NCI-H1436 (cell line): ENCODE data around the gene AP1S2.

Source experiments
- DNase-seq: peaks from one replicate; lab custom pipeline; 2025; lab: John Stamatoyannopoulos, UW

Gene AP1S2

DNA sequence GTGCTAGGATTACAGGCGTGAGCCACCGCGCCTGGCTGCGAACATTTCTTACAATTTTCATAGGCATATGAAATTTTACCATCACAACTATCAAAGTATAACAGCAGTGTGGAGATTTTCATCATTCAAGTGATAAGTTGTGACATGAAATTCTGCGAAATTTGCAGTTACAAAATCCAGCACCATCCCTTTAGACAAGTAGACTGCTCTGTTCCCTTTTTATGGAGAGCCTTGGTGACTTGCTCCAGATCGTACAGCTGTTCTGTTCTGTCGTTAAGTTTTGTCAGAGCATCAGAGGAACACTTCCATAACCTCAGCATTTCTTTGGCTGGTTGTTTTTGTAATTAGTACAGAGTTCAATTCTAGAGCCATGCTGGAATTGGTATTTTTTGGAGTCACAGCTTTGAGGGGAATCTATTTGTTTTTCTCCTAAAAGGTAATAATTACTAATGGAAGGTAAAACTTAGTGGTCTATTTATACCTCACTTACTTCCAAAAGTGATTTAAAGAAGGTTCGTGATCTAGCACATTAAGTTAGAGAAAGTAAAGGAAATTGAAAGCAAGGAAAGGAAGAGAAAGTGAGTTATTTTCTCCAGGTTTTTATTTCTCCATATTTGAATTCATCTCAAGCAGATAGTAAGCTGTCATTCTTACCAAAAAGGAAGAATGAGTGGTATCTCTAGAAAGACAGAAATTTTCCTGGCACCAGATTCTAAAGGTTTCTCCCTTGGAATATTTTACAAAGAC, 42.2 kb downstream of the AP1S2 start:
- no peak for DNase-seq

GRCh38 chrX:15808254-15808653, 46.4 kb downstream of the AP1S2 start:
- no peak for DNase-seq

DNA sequence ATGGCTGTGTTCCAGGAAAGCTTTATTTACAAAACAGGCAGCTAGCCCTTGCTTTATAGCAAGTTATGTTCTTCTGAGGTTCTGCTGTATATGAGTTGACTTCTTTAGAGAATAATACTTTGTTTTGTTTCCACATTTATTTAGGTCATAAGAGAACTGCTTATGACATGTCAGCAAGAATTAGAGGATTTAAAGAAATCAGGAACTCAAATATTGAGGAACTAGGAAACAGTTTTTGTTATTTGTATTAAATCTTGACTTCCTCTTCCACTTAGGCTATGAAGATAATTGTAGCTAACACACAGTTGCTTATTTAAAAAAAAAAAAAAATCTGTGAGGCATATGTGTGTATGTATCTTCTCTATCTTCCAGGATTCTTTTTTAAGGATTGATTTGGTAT, 50.0 kb downstream of the AP1S2 start:
- no peak for DNase-seq

DNA sequence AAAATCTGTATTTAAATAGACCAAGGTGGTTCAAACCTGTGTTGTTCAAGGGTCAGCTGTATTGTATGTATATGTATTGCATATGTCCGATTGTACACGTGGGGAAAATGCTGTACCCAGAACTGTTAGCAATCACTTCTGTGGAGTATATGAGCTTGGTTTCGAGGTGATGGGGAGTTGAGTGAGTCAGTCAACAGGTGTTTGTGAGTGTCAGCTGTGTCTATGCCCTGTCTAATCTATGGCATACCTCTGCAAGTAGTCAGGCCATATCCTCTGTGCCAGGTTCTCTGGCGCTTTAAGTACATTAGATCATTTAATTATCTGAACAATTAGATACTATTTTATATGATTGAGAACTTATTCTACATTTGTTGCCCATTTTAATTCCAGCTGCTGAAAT, 56.9 kb downstream of the AP1S2 start:
- DNase-seq, result no peak

GRCh38 chrX:15790769-15791290, 63.8 kb downstream of the AP1S2 start:
- DNase-seq, result no peak

- DNase-seq, result peak; percentile 61
Observed at GRCh38 chrX:15789979-15790768, 64.4 kb downstream of the AP1S2 start, which contains the start of gene ZRSR2. ZRSR2 (plus strand) TSS chrX:15790484; CDS start chrX:15790496, 12 bp downstream.

DNA sequence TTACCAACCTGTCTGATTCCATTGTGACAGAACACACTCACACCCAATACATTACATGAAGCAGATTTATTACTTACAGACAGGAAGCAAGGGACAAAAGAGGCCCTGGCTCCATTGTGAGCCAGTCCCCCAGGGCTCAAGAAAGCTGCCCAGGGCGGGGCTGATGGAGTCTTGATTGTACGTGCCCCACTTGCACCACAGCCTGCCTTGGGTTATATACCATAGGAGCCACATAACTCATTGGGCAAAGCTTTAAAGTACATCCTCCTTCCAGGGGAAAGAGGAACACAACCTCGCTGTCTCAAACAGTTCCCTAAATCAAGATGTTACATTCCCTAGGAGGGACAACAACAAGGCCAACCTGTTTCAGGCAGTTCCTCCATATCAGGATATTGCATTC, 67.7 kb downstream of the AP1S2 start:
- DNase-seq, result peak; percentile 0

DNA sequence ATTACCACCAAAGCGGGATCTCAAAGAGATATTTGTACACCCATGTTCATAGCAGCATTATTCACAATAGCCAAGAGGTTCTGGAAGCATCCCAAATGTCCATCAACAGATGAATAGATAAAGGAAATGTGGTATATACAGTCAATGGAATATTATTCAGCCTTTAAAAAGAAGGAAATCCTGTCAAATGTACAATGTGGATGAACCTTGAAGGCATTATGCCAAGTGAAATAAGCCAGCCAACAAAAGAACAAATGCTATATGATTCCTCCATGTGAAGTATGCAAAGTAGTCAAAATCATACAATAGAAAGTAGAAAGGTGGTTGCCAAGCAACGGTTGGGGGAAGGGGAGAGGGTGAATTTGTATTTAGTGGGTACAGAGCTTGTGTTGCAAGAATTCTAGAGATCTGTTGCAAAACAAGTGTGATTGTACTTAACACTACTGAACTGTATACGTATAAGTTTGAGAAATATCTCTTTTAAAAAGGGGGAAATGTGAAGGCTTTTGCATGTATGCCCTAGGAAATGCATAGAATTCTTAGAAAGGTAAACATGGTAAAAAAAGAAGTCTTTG, 69.3 kb downstream of the AP1S2 start:
- DNase-seq, result no peak

DNA sequence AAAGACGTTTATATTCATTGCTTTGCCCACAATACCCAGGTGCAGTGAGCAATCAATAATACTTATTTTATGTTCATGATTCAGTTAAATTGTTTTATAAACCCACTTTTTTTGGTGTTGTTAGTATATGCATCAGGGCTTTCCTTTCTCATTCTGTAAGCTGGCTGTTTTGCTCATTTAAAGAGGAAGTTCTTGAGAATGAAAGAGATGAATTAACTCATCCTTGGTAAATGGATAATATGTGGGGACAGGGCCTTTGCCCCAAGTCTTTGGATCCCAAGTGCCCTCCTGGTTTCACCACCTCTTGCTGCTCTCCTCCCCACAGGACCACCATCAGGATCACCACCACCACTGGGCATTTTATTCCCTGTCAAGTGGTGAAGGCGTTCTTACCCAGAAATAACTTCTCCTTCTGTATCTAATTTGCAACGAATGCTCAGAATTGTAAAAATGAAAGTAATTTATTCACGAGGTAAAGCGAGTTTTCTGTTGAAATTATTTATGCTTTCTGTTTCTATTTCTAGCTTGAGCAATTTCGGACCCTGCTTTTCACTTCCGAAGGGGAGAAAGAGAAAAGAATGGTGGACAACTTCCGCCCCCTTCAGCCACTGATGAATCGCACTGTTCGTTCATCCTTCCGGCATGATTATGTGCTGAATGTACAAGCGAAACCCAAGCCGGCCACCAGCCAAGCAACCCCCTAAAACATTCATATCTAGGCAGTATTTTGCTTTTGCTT, 72.5 kb downstream of the AP1S2 start:
- DNase-seq, result no peak
